Measurements from ENCODE around the gene FBXL20. TPM values are rescaled to one million over a fixed set of nuclear protein-coding genes. Genes with fewer than 3 reads are reported as not detected.

The FBXL20 gene
- total RNA-seq, 2 experiments from 2014 or later, result 16.9 to 18.9 TPM

GRCh38 chr17:39217734-39218369, 183.6 kb downstream of the FBXL20 start:
- Mint-ChIP-seq H3K9me3 (ENCODE audit: low read depth) (no peaks in the 10 kb centered on the region), H3K27me3 (peaks cover 18% of the 10 kb centered on the region), H3K36me3 (ENCODE audit: low read depth) (no peaks in the 10 kb centered on the region), H3K4me3 (no peak overlapping the region), H3K27ac (no peak overlapping the region), H3K4me1 (no peaks in the 10 kb centered on the region)
- intact Hi-C loops (cut with DNase I, micrococcal nuclease), result no loop called here
- ChIA-PET POLR2A (interaction anchor here (0.6 to 0.8 kb wide), 3 partner anchors 12 to 126 kb away, joined by 3 to 8 read pairs (median 4); no protein-coding TSS in a partner anchor), CTCF (interaction anchor here (0.6 to 1.1 kb wide), 5 partner anchors 13 to 437 kb away, joined by 3 to 7 read pairs (median 3); no protein-coding TSS in a partner anchor)
- ATAC-seq, result no peak
- DNase-seq, result no peak

GRCh38 chr17:39213852-39214251, 187.6 kb downstream of the FBXL20 start:
- no peak for ATAC-seq
- intact Hi-C loops (cut with DNase I, micrococcal nuclease), result no loop called here
- DNase-seq, result no peak
- Mint-ChIP-seq H3K4me3 (no peak overlapping the region), H3K27me3 (peaks cover 11% of the 10 kb centered on the region), H3K4me1 (peaks cover 12% of the 10 kb centered on the region), H3K27ac (no peak overlapping the region), H3K36me3 (ENCODE audit: low read depth) (no peaks in the 10 kb centered on the region), H3K9me3 (ENCODE audit: low read depth) (no peaks in the 10 kb centered on the region)
- POLR2A ChIA-PET, result no interaction called here
- CTCF ChIA-PET, result no interaction called here

- no peak overlapping the region for H3K27ac Mint-ChIP-seq
- CTCF ChIA-PET, result interaction anchor here (0.7 kb wide), 1 partner anchor 224 kb away, joined by 3 read pairs; no protein-coding TSS in a partner anchor
- intact Hi-C loops (cut with DNase I, micrococcal nuclease), result no loop called here
These were observed 188.5 kb downstream of the FBXL20 start for GRCh38 chr17:39212841-39213480.

GRCh38 chr17:39212195-39212810, 189.1 kb downstream of the FBXL20 start:
- DNase-seq (no peak), ATAC-seq (no peak)
- H3K27me3 Mint-ChIP-seq, result peaks cover 7% of the 10 kb centered on the region
- H3K4me3 Mint-ChIP-seq, result no peak overlapping the region
- no peaks in the 10 kb centered on the region for H3K36me3 Mint-ChIP-seq (ENCODE audit: low read depth)
- H3K27ac Mint-ChIP-seq, result no peak overlapping the region
- H3K9me3 Mint-ChIP-seq (ENCODE audit: low read depth), result no peaks in the 10 kb centered on the region
- CTCF ChIA-PET, result interaction anchor here (0.6 to 0.7 kb wide), 2 partner anchors 225 to 422 kb away, joined by 3 to 4 read pairs; no protein-coding TSS in a partner anchor
- peaks cover 24% of the 10 kb centered on the region for H3K4me1 Mint-ChIP-seq
- POLR2A ChIA-PET, result no interaction called here
- intact Hi-C loops (cut with DNase I, micrococcal nuclease), result no loop called here

More at GRCh38 chr17:39212841-39213480, 188.5 kb downstream of the FBXL20 start:
- no peak for DNase-seq
- no peak for ATAC-seq
- H3K36me3 Mint-ChIP-seq (ENCODE audit: low read depth), result no peaks in the 10 kb centered on the region
- peaks cover 9% of the 10 kb centered on the region for H3K27me3 Mint-ChIP-seq
- H3K9me3 Mint-ChIP-seq (ENCODE audit: low read depth), result no peaks in the 10 kb centered on the region
- peaks cover 21% of the 10 kb centered on the region for H3K4me1 Mint-ChIP-seq
- H3K4me3 Mint-ChIP-seq, result no peak overlapping the region
- POLR2A ChIA-PET, result no interaction called here

GRCh38 chr17:39210093-39210434, 191.4 kb downstream of the FBXL20 start:
- Mint-ChIP-seq H3K36me3 (ENCODE audit: low read depth) (peaks cover 1% of the 10 kb centered on the region), H3K4me3 (peak overlapping the region; percentile 52), H3K9me3 (ENCODE audit: low read depth) (no peaks in the 10 kb centered on the region), H3K4me1 (peaks cover 32% of the 10 kb centered on the region), H3K27ac (peak overlapping the region; percentile 25), H3K27me3 (no peaks in the 10 kb centered on the region)
- no peak for DNase-seq
- ChIA-PET POLR2A (interaction anchor here (0.6 to 1.3 kb wide), 2 partner anchors 10 to 16 kb away, joined by 3 to 6 read pairs; partner anchors contain the start of genes RPL19 and STAC2), CTCF (interaction anchor here (0.9 to 8.2 kb wide), 4 partner anchors 10 to 45 kb away, joined by 5 to 170 read pairs (median 72); partner anchors contain the start of gene RPL19)
- intact Hi-C loops (cut with DNase I, micrococcal nuclease), result no loop called here
- ATAC-seq, result no peak

GRCh38 chr17:39209317-39210092, 191.9 kb downstream of the FBXL20 start:
- POLR2A ChIA-PET, result interaction anchor here (0.6 to 1.3 kb wide), 3 partner anchors 10 to 107 kb away, joined by 3 to 6 read pairs (median 3); partner anchors contain the start of genes RPL19 and STAC2
- H3K27ac Mint-ChIP-seq, result peak overlapping the region; percentile 24
- peak; percentile 89 for DNase-seq
- peak overlapping the region; percentile 38 for H3K4me3 Mint-ChIP-seq
- CTCF ChIA-PET, result interaction anchor here (0.5 to 8.2 kb wide), 7 partner anchors 10 to 417 kb away, joined by 3 to 170 read pairs (median 5); partner anchors contain the start of genes PPP1R1B and RPL19
- H3K4me1 Mint-ChIP-seq, result peaks cover 32% of the 10 kb centered on the region
- no peaks in the 10 kb centered on the region for H3K27me3 Mint-ChIP-seq
- peak; percentile 76 for ATAC-seq
- intact Hi-C loops (cut with DNase I, micrococcal nuclease), result loop anchor here (5.0 to 10.0 kb wide), 3 partner anchors 255 to 415 kb away; partner anchors contain the start of genes CDK12 (in 1 of the 2) and PPP1R1B (in 1 of the 2)
- no peaks in the 10 kb centered on the region for H3K9me3 Mint-ChIP-seq (ENCODE audit: low read depth)
- H3K36me3 Mint-ChIP-seq (ENCODE audit: low read depth), result peaks cover 7% of the 10 kb centered on the region

- Mint-ChIP-seq H3K4me3 (peak overlapping the region; percentile 38), H3K27ac (no peak overlapping the region)
- intact Hi-C loops (cut with DNase I, micrococcal nuclease), result loop anchor here (5.0 to 10.0 kb wide), 3 partner anchors 256 to 416 kb away; partner anchors contain the start of genes CDK12 (in 1 of the 2) and PPP1R1B (in 1 of the 2)
These were observed 192.5 kb downstream of the FBXL20 start for GRCh38 chr17:39208893-39209292.

GRCh38 chr17:39208136-39208535, 193.3 kb downstream of the FBXL20 start:
- ChIA-PET POLR2A (interaction anchor here (0.6 to 0.8 kb wide), 2 partner anchors 8 to 177 kb away, joined by 4 to 7 read pairs; partner anchors contain the start of gene RPL19), CTCF (interaction anchor here (0.7 to 8.2 kb wide), 7 partner anchors 8 to 862 kb away, joined by 3 to 170 read pairs (median 17); partner anchors contain the start of genes RPL19 and STAC2)
- Mint-ChIP-seq H3K4me1 (peaks cover 42% of the 10 kb centered on the region), H3K4me3 (no peak overlapping the region), H3K9me3 (ENCODE audit: low read depth) (no peaks in the 10 kb centered on the region), H3K27me3 (no peaks in the 10 kb centered on the region), H3K36me3 (ENCODE audit: low read depth) (peaks cover 20% of the 10 kb centered on the region), H3K27ac (peak overlapping the region; percentile 31)
- intact Hi-C loops (cut with DNase I, micrococcal nuclease), result loop anchor here (5.0 to 10.0 kb wide), 3 partner anchors 257 to 417 kb away; partner anchors contain the start of genes CDK12 (in 1 of the 2) and PPP1R1B (in 1 of the 2)
- ATAC-seq (peak; percentile 37), DNase-seq (peak; percentile 57)

More at GRCh38 chr17:39208893-39209292, 192.5 kb downstream of the FBXL20 start:
- ATAC-seq (peak; percentile 7), DNase-seq (peak; percentile 63)
- ChIA-PET CTCF (interaction anchor here (0.5 to 8.2 kb wide), 6 partner anchors 9 to 418 kb away, joined by 3 to 170 read pairs (median 11); partner anchors contain the start of genes PPP1R1B and RPL19), POLR2A (interaction anchor here (0.7 to 1.3 kb wide), 3 partner anchors 9 to 107 kb away, joined by 3 to 6 read pairs (median 4); partner anchors contain the start of gene RPL19)
- peaks cover 13% of the 10 kb centered on the region for H3K36me3 Mint-ChIP-seq (ENCODE audit: low read depth)
- H3K27me3 Mint-ChIP-seq, result no peaks in the 10 kb centered on the region
- H3K4me1 Mint-ChIP-seq, result peaks cover 35% of the 10 kb centered on the region
- H3K9me3 Mint-ChIP-seq (ENCODE audit: low read depth), result no peaks in the 10 kb centered on the region

- peak overlapping the region; percentile 55 for H3K27ac Mint-ChIP-seq
- ChIA-PET POLR2A (interaction anchor here (0.6 to 2.4 kb wide), 2 partner anchors 33 to 68 kb away, joined by 3 to 10 read pairs; no protein-coding TSS in a partner anchor), CTCF (interaction anchor here (0.6 to 8.2 kb wide), 5 partner anchors 13 to 419 kb away, joined by 3 to 170 read pairs (median 4); no protein-coding TSS in a partner anchor)
- peaks cover 56% of the 10 kb centered on the region for H3K4me1 Mint-ChIP-seq
- H3K4me3 Mint-ChIP-seq, result no peak overlapping the region
- no peaks in the 10 kb centered on the region for H3K9me3 Mint-ChIP-seq (ENCODE audit: low read depth)
- DNase-seq (no peak), ATAC-seq (no peak)
- H3K36me3 Mint-ChIP-seq (ENCODE audit: low read depth), result peaks cover 48% of the 10 kb centered on the region
- no peaks in the 10 kb centered on the region for H3K27me3 Mint-ChIP-seq
- intact Hi-C loops (cut with DNase I, micrococcal nuclease), result loop anchor here (5.0 to 10.0 kb wide), 3 partner anchors 260 to 420 kb away; partner anchors contain the start of genes CDK12 (in 1 of the 2) and PPP1R1B (in 1 of the 2)
These were observed 196.3 kb downstream of the FBXL20 start for GRCh38 chr17:39205112-39205526.

- ATAC-seq (no peak), DNase-seq (no peak)
- intact Hi-C loops (cut with DNase I, micrococcal nuclease), result loop anchor here in 1 of 2 experiments (10.0 kb wide), 2 partner anchors 261 to 421 kb away; partner anchors contain the start of genes CDK12 and PPP1R1B
- Mint-ChIP-seq H3K27me3 (no peaks in the 10 kb centered on the region), H3K4me3 (no peak overlapping the region), H3K36me3 (ENCODE audit: low read depth) (peaks cover 53% of the 10 kb centered on the region), H3K27ac (peak overlapping the region; percentile 37), H3K9me3 (ENCODE audit: low read depth) (no peaks in the 10 kb centered on the region), H3K4me1 (peaks cover 58% of the 10 kb centered on the region)
- ChIA-PET POLR2A (interaction anchor here (0.9 kb wide), 1 partner anchor 51 kb away, joined by 3 read pairs; no protein-coding TSS in a partner anchor), CTCF (interaction anchor here (0.6 to 8.2 kb wide), 4 partner anchors 27 to 311 kb away, joined by 3 to 127 read pairs (median 4); no protein-coding TSS in a partner anchor)
These were observed 197.2 kb downstream of the FBXL20 start for GRCh38 chr17:39204245-39204644.
